ENCODE results near the gene WDFY4.

Gene WDFY4

DNA sequence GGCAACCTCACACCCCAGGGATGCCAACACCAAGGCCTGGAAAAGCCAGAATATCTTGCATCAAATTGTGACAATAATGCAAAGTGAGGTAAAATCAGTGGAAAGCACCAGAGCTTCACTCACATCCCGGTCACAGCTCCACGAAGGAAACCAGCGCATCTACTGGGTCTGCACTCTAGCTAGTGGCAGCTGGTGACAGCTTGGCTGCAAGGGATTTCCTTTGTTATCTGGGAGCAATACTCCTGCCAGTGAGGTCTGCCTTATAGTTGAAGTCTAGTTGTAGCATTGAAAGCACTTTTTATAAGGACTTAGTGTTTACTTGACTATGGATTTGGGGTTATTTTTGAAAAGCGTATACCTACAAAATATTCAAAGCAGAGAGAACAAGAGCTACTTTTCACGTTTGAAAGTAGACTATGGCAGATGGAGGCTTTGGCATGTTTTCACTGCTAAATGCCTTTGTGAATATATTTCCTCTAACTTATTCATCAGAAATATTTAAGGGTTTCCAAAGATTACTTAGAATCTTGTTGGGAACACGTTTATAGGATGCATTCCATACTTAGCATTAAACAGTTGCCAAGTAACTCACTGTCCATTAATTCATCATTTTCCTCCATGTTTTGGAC is 26.1 kb downstream of the WDFY4 start:
- no peak for DNase-seq (ENCODE audit: low read depth)

GRCh38 chr10:48711830-48712229 is 27.2 kb downstream of the WDFY4 start:
- no peak for DNase-seq (ENCODE audit: low read depth)

DNA sequence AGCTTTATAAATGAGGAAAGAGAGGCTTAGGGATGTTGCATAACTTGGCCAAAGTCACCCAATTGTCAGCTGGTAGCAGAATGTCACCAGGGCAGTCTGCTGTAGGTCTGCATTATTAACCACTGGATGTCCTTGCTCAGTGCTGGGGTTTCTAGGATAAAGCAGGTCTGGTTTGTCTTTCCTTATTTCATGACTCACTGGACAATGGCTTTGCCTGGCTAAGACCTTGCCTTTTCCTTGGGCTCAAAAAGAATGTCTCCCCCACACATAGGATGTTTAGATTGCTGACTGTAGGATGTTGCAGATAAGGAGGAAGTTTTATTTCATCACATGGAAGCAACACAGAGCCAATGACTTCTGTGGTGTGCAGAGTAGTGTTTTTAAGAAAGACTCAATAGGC is 29.4 kb downstream of the WDFY4 start:
- DNase-seq (ENCODE audit: low read depth) = no peak

DNA sequence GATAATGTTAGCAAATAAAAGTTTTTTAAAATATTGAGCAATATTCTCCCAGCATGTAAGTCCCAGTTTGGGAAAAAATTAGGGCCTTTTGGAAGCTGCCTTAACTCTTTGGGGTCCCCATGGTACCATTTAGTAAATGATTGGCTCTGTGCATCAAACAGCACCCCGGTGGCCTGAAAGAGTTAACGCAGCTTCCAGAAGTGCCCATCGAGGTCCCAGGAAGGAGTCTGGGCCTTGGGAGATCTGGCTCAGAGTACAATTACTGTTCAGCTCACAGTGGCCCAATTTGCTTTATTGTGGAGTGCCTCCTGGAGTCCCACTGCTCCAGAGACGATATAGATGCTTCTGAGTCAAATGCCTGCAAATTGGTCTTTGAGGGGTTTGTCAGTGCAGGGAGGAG is 31.7 kb downstream of the WDFY4 start:
- DNase-seq (ENCODE audit: low read depth) = no peak

- no peak for DNase-seq (ENCODE audit: low read depth)
Measured at GRCh38 chr10:48720611-48721010, 35.9 kb downstream of the WDFY4 start.

DNA sequence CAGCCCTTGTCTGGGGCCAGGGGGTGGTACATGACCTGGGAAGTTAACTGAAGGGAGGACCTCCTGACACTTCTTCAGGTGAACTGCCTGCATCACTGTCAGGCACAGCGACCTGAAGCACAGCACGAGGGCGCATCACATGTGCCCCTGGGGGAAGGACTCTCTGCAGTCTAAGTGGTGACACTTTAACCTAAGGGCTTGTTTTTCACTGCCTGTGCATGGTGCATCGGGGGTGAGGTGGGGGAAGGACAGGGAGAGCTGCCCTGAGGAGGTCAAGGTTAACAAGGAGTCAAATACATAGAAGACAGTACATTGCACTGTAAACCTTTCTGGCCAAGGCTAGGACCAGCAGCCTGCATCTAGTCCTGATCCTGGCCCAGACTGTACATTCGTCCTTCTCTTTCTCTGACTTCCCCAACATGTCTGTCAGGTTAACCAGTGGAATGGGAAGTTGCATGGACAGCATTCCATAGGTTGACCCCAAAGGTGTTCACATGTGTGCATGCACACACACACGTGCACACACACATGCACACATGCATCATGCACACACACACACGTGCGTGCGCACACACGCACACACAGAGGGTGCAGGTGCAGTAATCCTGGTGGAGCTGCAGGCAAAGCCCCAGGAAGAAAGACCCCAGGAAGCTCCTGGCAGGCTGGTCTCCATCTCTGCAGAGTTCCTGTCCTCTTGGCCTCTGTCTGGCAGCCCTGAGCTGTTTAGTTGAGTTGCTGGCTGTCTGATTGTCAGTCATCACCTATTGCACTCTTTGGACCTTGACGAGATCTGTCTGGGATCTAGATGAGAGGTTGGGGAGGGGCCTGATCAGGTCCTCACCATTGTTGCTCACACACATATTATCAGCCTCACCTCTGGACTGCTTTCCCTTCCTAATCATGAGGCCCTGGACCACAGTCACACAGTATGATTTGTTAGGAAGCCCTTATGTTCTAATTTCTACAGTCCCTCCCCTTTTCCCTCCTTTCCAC is 37.8 kb downstream of the WDFY4 start:
- no peak for DNase-seq (ENCODE audit: low read depth)

- DNase-seq (ENCODE audit: low read depth) = no peak
Measured at GRCh38 chr10:48724127-48724526, 39.5 kb downstream of the WDFY4 start.

DNA sequence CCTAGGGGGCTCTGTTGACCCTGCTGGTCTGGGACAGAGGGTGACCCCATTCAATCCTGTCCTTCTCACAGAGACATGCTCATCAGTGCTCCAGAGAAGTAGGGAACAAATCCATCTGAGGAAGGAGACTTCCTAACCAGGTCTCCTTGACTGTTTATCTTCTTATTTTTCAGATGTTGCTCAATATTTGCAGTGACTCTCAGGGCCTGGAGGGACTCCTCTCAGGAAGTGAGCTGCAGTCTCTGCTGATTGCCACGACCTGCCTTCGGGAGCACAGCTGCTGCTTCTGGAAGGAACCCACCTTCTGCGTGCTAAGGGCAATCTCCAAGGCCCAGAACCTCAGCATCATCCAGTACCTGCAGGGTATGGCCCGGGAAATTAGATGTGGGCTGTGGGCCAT is 41.0 kb downstream of the WDFY4 start:
- no peak for DNase-seq (ENCODE audit: low read depth)

DNA sequence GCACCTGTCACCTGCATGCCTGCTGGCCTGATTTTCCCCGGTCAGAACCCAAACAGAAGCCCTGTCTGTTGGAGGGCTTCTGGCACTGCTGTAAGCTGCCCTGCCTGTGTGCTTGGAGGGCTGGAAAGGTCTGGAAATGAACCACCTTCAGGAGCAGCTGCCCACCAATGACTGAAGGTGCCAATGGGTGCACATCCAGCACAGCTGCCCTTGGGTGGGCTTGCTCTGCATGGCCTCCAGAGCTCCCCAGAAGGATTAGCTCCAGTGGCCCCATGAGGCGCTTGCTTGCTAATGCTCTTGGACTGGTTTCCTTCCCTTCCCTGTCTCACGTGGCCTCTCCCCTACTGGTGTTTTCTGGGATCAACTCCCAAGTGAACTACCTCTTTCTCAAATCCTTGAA is 43.2 kb downstream of the WDFY4 start:
- DNase-seq (ENCODE audit: low read depth) = no peak

- DNase-seq (ENCODE audit: low read depth) = no peak
Measured at GRCh38 chr10:48729222-48729621, 44.5 kb downstream of the WDFY4 start.

DNA sequence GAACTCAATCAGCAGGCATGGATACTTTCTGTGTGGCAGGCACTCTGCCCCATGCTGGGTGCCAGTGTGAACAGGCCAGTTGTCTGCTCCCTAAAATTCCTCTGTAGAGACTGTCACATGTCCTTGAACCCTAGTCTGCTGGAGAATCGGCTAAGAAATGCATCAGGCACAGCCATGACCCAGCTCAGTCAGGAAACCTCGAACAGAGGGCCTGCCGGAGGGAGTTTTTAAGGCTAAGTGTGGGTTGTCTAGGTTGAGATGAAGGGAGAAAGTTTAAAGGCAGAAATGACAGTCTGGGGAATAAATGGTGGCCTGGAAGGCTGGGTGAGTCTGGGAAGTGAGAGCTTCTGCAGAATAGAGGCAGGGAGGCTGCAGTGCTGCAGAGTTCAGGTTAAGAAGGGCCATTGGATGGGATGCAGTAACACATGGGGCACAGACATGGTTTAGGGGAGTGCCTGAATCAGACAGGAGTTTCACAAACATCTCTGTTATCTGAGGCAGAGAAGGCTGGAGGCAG is 45.3 kb downstream of the WDFY4 start:
- no peak for DNase-seq (ENCODE audit: low read depth)

- no peak for DNase-seq (ENCODE audit: low read depth)
Measured at GRCh38 chr10:48731141-48731540, 46.5 kb downstream of the WDFY4 start.

DNA sequence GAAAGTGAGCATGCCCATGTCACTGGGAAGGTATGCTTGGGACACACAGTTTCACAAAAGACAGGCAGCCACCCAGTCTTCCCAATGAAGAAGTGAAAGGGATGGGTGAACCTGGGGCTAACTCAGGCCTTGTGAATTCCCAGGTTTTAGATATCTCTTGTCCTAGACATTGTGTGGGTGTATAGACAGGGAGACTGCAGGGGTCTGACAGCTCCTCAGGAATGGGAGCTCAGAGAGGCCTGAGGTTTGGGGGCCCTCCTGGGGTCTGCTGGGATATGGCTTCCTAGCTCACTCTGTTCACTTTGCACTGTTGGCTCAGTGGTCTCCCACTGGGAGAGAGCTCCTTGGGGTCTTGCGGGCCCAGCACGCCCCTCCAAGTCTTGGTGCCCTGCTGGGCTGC is 47.0 kb downstream of the WDFY4 start:
- no peak for DNase-seq (ENCODE audit: low read depth)

DNA sequence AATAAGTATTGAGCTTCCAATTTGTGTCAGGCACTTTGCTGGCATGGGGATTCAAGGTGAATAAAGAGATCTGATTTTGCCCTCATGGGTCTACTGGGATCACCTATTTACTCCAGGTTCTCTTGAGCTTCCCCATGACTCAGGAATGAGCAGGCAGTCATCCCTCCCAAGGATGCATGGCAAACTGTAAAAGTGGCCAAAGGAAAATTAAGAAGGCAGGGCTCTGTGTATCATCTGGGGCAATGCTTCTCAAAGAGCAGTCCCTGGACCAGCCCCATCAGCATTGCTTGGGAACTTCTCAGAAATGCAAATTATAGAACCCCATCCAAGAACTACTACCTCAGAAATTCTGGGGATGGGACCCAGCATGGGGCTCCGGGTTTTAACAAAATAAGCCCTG is 48.7 kb downstream of the WDFY4 start:
- DNase-seq (ENCODE audit: low read depth) = no peak

DNA sequence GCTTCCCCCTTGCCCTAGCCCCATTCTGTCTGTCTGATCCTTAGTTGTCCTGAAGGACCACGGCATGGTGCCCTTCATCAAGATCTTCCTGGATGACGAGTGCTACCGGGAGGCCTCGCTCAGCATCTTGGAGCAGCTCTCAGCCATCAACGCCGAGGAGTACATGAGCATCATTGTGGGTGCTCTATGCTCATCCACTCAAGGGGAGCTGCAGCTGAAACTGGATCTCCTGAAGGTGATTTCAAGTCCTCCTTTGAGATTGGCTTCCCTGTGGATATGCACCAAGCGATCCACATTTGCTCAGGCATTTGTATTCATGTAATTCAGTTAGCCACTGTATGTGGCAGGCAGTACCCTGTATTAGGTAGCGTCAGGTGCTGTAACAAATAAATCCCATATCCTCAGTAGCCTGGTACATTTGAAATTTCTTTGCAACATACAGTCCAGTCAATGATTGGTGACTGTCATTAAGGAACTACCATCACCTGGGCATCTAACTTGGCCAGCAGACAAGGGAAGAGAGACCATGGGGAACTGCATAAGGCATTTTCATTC is 51.2 kb downstream of the WDFY4 start:
- no peak for DNase-seq (ENCODE audit: low read depth)

DNA sequence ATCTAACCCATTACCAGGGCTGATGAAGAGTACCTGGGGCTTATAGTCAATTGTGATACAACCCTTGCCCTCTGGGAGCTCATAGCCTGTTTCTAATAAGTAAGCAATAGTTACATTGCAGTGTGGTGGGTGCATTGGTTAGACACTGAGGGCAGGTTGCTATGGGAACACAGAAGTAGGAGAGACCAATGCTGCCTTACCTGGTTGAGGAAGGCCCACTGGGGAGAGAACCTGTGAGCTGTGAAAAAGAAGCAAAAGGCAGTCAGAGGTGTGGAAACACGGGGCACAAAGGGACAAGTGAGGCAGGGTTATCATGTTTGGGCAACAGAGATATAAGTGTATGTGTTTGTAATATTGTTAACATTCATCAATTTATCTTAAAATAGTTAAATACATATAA is 51.9 kb downstream of the WDFY4 start:
- no peak for DNase-seq (ENCODE audit: low read depth)

DNA sequence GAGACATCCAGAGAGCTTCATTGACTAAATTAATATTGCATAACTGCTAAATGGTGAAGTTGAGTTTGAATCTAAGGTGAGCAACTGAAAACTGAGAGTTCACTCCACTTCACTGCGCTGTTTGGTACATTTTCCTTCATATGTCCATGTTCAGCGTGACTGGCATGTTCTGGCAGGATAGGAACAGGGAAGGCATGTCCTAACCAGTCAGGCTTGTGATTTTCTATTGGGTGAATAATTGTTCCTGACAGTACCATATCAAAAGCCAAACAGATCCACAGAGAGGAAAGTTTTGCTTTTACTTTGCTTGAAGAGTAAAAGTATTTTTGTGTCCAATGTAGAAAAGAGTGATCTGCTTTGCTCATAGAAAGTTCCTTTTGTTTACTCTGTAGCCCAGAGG is 53.2 kb downstream of the WDFY4 start:
- no peak for DNase-seq (ENCODE audit: low read depth)

DNA sequence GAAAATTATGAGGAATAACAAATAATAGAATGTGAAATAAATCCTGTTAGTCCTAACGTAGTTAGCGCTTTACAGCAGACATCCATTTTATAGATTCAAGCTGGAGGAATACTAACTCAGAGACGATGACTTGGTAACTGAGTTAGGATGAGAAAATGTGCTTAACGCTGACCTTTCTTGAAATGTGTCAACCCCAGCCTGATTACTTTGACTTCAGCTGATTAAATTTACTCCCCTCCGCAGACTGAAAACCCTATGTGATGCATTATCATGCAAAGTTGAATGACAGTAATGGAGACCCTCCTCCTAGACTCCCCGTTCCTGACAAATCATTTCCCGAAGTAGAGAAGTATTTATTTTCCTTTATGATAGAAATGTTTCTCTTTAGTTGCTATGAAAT is 54.5 kb downstream of the WDFY4 start:
- DNase-seq (ENCODE audit: low read depth) = no peak

GRCh38 chr10:48740015-48740707 is 55.5 kb downstream of the WDFY4 start:
- DNase-seq (ENCODE audit: low read depth) = no peak

DNA sequence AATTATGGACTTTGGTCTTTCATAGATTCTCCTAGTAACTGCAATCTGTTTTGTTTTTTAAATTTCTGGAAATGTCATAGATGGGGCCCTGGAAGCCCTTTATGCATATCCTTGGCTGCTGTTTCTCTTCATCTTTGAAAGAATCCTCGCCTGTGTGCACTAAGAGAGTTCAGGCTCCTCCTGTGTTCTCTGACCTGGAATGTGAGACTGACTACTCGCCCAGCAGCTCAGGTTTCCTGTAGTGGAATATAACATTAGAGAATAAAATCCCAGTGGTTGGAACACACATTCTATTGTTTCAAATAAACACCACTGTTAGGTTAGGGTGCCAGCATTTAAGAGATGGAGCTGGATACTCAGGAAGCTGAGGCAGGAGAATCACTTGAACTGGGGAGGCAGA is 56.3 kb downstream of the WDFY4 start:
- no peak for DNase-seq (ENCODE audit: low read depth)

- DNase-seq (ENCODE audit: low read depth) = no peak
Measured at GRCh38 chr10:48742891-48743860, 58.5 kb downstream of the WDFY4 start.
